SJSA1 (cell line): Measurements from ENCODE around the gene ANKRD24. TPM values are rescaled to one million over a fixed set of nuclear protein-coding genes. Genes with fewer than 3 reads are reported as not detected.
A peak's percentile ranks its signal among the peaks of the same experiment; 100 is the strongest.
"Not testable (repeated sequence)": the region's sequence is repeated elsewhere in the genome, so short reads cannot be mapped to it uniquely, and the experiment has no call there.

ENCODE experiments used
- DNase-seq, 2 experiments: peaks; one replicate each; pipeline ENCODE4 v3.0.0-alpha.2; 2015 to 2020; ENCODE audit warnings: low spot score in 2 of 2, low read depth in 1 of 2
- H3K27ac ChIP-seq: fragments of 250-450 bp; sonication (Bioruptor Pico); 2 replicates; pipeline ENCODE4 v1.5.1; 2020; ENCODE audit warnings: mild to moderate bottlenecking, moderate library complexity
- H3K27me3 ChIP-seq: fragments of 250-450 bp; sonication (Bioruptor Pico); replicated peaks from 2 replicates; pipeline ENCODE4 v1.5.1; 2020; ENCODE audit warnings: mild to moderate bottlenecking, moderate library complexity
- H3K36me3 ChIP-seq: fragments of 250-450 bp; sonication (Bioruptor Pico); 2 replicates; pipeline ENCODE4 v1.5.1; 2020; ENCODE audit warnings: mild to moderate bottlenecking
- H3K4me1 ChIP-seq: fragments of 250-450 bp; sonication (Bioruptor Pico); replicated peaks from 2 replicates; pipeline ENCODE4 v1.6.1; 2021; ENCODE audit warnings: mild to moderate bottlenecking
- H3K4me3 ChIP-seq: fragments of 250-450 bp; sonication (Bioruptor Pico); 2 replicates; pipeline ENCODE4 v1.5.1; 2020; ENCODE audit warnings: mild to moderate bottlenecking
- H3K9me3 ChIP-seq: fragments of 250-450 bp; sonication (Bioruptor Pico); replicated peaks from 2 replicates; pipeline ENCODE4 v1.5.1; 2020; ENCODE audit warnings: mild to moderate bottlenecking
- total RNA-seq: library from RNA; depleted of rRNA; stranded (reverse); fragments of >200 nt; shearing (Covaris generic); gene quantifications from 2 replicates; pipeline ENCODE4 v1.2.3, GENCODE V29; 2014

ANKRD24 gene
- total RNA-seq, 1 experiment from 2014 or later: 0.05 TPM

DNA sequence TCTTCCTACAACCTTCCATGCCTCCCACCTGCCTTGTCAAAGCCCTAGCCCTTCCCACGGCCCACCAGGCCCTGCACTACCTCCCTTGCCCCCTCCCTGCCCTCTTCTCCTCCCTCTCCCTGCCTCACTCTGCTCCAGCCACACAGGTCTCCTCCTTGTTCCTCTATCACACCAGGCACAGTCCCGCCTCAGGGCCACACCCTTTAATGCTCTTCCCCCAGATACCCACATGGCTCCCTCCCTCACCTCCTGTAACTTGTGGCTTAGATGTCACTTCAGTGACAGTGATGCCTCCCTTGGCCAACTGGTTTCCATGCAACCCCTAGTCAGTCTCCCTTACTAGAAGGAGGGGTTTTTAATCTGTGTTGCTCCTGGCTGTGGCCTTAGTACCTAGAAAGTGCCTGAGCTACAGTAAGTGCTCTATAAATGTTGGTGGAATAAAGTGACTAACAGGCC, 1.4 kb upstream of the ANKRD24 start:
- DNase-seq: no peak
- no peak overlapping the region; the same call in 1 of the 2 replicates for H3K4me3 ChIP-seq
- no peaks in the 10 kb centered on the region for H3K27me3 ChIP-seq
- H3K27ac ChIP-seq: no peak overlapping the region
- H3K36me3 ChIP-seq: peaks cover 30% of the 10 kb centered on the region
- no peaks in the 10 kb centered on the region for H3K9me3 ChIP-seq
- peaks cover 5% of the 10 kb centered on the region; the same call in 1 of the 2 replicates for H3K4me1 ChIP-seq

DNA sequence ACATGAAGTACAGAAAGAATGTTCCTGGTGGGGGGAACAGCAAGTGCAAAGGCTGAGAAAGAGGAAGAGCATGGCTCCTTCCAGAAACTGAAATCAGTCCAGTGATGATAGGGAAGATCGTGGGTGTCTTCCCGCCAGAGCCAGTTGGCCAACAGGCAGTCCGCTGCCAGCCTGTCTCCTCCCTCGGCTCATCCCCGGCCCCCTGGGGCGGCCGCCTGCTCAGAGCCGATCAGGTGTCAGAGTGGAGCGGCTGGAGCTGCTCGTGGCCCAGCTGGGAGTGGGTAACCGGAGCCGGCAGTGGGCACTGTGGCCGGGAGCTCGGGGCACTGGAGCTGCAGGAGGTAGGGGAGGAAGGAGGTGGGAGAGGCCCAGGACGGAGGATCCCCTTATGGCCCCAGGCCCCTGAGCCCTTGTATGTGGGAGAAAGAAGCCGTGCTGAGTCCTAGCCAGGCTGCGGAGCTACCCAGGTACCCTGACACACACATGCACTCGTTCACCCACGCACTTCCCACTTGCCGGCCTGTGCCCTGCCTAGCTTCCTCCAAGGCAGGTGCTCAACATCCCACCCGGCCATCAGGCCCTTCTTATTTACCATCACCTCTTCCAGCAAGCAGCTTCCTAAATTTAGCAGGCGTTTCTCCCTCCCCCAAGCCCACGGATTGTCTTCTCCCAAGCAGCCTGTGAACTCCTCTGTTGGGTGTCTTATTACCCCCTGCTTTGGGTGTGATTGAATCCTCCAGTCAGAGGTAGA, 1.7 kb downstream of the ANKRD24 start:
- Histone ChIP-seq H3K27ac (no peak overlapping the region), H3K9me3 (no peaks in the 10 kb centered on the region), H3K4me3 (no peak overlapping the region), H3K4me1 (peaks cover 5% of the 10 kb centered on the region; the same call in 1 of the 2 replicates), H3K27me3 (no peaks in the 10 kb centered on the region), H3K36me3 (peaks cover 17% of the 10 kb centered on the region)
- no peak for DNase-seq

DNA sequence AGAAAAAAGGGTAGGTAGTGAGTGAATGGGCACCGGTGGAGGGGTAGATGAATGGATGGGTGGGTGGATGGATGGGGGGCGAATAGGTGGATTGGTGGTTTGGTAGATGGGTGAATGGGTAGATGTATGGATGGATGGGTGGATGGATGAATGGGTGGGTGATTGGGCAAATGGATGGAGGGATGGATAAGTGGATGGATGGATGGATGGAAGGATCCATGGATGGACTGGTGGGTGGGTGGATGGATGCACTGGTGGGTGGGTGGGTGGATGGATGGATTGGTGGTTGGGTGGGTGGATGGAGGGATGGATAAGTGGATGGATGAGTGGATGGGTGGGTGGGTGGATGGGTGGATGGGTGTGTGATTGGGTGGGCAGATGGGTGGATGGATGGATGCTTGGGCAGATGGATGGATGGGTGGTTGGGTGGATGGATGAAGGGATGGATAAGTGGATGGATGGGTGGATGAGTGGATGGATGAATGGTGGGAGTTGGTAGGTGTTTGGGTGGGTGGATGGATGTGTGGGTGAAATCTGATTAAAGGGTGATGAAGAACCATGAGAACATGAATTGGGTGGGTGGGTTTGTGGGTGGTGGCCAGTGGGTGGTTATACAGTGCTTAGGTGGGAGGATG, 2.3 kb downstream of the ANKRD24 start:
- no peak for DNase-seq
- Histone ChIP-seq H3K36me3 (peaks cover 12% of the 10 kb centered on the region), H3K9me3 (no peaks in the 10 kb centered on the region), H3K4me1 (peaks cover 5% of the 10 kb centered on the region; the same call in 1 of the 2 replicates), H3K27ac (no peak overlapping the region), H3K4me3 (no peak overlapping the region), H3K27me3 (no peaks in the 10 kb centered on the region)

DNA sequence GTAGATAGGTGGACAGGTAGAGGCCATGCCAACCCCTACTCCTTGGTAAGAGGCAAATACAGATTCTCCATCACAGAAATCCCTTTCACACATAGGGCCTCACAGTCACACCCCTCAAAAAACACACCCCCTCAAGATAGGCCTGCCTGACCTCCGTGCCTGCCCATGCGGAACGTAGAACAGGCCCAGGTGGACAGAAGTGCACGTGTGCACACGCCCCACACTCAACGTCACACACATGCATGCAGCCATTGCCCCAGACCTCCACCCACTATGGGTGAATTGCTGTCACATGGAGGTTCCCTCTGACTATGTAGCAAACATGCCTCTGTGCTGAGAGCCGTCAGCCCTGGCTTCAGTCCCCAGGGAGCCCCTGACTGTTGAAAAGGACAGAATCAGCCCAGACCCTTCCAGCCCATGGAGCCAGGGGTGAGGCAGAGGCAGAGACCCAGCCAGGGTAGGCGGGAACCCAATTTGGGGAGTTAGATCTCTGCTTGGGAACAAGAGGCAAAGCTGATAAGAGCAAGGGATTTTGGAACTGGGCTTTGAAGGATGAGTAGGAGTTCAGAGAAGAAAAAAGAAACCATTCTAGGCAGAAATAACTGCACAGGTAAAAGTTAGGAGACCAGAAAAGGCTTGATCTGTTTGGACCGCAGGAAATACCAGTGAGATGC, 3.1 kb downstream of the ANKRD24 start:
- no peak overlapping the region for H3K27ac ChIP-seq
- no peaks in the 10 kb centered on the region for H3K27me3 ChIP-seq
- H3K4me3 ChIP-seq: no peak overlapping the region
- peaks cover 6% of the 10 kb centered on the region for H3K36me3 ChIP-seq
- peaks cover 5% of the 10 kb centered on the region; the same call in 1 of the 2 replicates for H3K4me1 ChIP-seq
- H3K9me3 ChIP-seq: no peaks in the 10 kb centered on the region
- DNase-seq: no peak

DNA sequence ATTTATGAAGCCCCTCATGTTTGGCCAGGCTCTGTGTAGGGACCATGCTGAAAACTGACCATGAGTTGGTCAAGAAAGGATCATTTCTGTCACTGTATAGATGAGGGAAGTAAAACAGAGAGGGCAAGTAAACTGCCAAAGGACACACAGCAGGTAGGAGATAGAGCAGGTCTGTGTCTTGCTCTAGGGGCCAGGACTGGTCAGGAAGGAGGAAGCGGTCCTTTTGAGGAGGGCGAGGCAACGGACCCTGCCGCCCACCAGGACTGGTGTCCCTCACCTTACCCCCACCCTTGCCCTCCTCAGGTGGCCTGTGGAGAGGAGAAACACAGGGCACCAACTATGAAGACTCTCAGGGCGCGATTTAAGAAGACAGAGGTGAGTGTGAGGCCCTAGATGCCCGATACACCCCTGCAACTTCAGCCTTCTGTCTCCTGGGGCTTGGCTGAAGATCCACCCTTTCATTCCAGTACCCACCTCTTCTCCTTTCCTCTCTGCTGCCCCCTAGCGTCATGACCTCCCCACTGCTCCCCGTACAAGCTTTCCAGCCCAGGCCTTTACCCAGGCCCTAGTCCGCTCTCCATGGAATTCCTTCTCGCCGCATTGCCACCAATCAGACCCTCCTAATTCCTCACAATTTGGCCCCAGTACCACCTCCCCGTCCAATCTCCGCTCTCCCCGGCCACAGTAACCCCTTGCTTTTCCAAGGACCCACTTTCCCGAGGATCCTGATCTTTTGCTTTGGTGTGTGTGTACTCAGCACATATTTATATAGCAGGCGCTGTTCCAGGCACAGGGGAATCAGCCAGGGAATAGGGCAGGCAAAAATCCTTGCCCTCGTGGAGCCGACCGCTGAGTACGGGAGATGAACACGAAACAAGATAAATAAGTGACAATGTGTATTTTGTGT, 3.9 kb downstream of the ANKRD24 start:
- H3K9me3 ChIP-seq: no peaks in the 10 kb centered on the region

DNA sequence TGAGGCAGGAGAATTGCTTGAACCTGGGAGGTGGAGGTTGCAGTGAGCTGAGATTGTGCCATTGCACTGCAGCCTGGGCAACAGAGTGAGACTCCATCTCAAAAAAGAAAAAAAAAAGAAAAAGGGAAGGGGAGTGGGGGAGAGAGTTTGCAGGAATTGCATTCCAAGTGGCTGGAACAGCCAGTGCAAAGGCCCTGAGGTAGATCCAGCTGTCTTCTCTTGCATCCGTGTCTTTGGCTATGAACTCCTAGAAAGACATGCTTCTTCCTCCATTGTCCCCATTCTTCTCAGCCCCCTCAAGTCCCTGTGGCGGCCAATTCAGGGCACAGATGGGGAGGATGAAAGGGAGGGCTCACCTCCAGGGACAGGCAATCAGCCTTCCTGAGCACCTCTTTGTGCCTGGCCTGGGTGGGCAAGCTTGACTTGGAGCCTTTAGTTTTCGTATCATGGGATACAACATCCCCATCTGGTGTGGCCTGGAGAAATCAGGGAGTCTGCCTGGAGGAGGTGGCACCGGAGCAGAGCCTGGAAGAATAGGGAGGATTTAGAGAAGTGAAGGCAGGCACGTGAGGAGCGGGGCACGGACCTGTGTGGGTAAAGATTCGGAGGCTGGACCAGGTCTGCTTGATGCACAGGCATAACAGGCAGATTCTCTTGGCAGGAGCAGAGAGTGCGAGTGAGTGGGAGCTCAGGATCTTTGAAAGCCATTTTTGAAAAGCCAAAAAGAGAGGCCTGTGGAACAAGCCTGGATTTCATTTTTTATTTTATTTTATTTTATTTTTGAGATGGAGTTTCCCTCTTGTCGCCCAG, 5.0 kb downstream of the ANKRD24 start:
- H3K36me3 ChIP-seq: no peaks in the 10 kb centered on the region
- no peak overlapping the region for H3K4me3 ChIP-seq
- H3K9me3 ChIP-seq: no peaks in the 10 kb centered on the region

More for the DNA sequence above, 3.9 kb downstream of the ANKRD24 start:
- peak; percentile 50 to 85 for DNase-seq
- Histone ChIP-seq H3K4me3 (no peak overlapping the region), H3K4me1 (peaks cover 5% of the 10 kb centered on the region; the same call in 1 of the 2 replicates), H3K27ac (no peak overlapping the region), H3K36me3 (no peaks in the 10 kb centered on the region), H3K27me3 (no peaks in the 10 kb centered on the region)

DNA sequence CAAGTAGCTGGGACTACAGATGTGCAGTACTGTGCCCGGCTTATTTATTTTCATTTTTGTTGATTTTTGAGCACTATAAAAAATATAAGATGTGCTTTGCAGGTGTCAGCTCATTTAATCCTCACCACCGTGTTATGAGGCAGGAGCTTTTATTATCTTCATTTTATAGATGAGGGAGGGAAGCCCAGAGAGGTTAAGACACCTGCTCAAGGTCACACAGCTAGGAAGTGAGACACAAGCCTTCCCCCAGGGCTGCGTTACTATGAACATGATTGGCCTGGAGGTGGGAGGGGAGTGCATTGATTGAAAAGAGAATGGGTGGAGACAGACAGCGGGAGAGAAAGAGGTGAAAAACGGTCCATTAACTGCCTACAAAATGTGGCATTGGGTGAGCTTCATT, 7.2 kb downstream of the ANKRD24 start:
- no peak for DNase-seq
- H3K27ac ChIP-seq: no peak overlapping the region
- no peak overlapping the region for H3K4me3 ChIP-seq
- no peaks in the 10 kb centered on the region for H3K36me3 ChIP-seq
- no peaks in the 10 kb centered on the region; the same call in 1 of the 2 replicates for H3K27me3 ChIP-seq
- H3K9me3 ChIP-seq: no peaks in the 10 kb centered on the region
- no peaks in the 10 kb centered on the region for H3K4me1 ChIP-seq

More for the DNA sequence above, 5.0 kb downstream of the ANKRD24 start:
- no peak for DNase-seq
- Histone ChIP-seq H3K27me3 (no peaks in the 10 kb centered on the region), H3K4me1 (peaks cover 5% of the 10 kb centered on the region; the same call in 1 of the 2 replicates), H3K27ac (no peak overlapping the region)

DNA sequence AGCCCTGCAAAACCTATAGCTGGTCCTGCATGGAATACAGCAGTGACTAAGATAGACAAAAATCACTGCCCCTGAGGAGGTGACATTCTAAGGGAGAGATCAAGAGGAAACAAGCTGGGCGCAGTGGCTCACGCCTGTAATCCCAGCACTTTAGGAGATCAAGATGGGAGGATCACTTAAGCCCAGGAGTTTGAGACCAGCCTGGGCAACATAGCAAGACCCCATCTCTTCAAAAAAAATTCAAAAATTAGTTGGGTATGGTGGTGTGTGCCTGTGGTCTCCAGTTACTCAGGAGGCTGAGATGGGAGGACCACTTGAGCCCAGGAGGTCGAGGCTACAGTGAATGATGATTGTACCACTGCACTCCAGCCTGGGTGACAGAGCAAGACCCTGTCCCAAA, 10.0 kb downstream of the ANKRD24 start:
- not testable (repeated sequence) for H3K36me3 ChIP-seq, DNase-seq, H3K4me1 ChIP-seq, H3K27ac ChIP-seq, H3K4me3 ChIP-seq, H3K9me3 ChIP-seq
- peaks cover 17% of the 10 kb centered on the region for H3K27me3 ChIP-seq

DNA sequence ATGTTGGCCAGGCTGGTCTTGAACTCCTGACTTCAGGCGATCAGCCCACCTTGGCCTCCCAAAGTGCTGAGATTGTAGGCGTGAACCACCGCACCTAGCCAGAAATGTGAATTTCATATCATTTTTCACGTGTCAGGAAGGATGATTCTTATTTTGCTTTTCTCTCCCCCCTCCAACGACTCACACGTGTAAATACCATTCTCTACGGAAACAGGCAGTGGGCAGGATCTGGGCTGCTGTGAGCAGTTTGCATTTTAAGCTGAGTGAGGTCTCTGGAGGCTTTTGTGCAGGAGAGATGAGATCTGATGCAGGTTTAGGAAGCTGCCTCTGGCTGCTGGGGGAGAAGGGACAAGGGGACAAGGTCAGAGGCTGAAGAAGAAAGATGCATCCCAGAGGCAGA, 11.9 kb downstream of the ANKRD24 start:
- Histone ChIP-seq H3K36me3 (no peaks in the 10 kb centered on the region), H3K27me3 (peaks cover 31% of the 10 kb centered on the region), H3K4me3 (no peak overlapping the region), H3K27ac (no peak overlapping the region), H3K4me1 (no peaks in the 10 kb centered on the region), H3K9me3 (peaks cover 5% of the 10 kb centered on the region; the same call in 1 of the 2 replicates)
- no peak for DNase-seq

DNA sequence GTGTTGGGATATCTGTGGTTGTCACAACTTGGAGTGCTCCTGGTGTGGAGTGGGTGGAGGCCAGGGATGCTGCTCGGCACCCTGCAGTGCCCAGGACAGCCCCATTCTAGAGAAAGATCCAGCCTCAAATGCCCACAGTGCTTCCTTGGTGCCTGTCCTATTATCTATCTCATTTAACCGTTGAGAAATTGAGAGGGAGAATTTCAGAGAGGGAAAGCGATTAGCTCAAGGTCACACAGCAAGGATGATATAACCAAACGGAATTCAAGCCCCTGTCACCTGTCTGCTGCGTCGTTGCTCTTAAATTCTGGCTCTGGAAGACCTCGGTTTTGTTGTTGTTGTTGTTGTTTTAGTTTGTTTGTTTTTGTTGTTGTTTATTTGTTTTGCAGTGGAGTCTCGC, 13.5 kb downstream of the ANKRD24 start:
- DNase-seq: no peak
- Histone ChIP-seq H3K4me3 (no peak overlapping the region), H3K9me3 (peaks cover 5% of the 10 kb centered on the region; the same call in 1 of the 2 replicates), H3K36me3 (no peaks in the 10 kb centered on the region), H3K4me1 (no peaks in the 10 kb centered on the region), H3K27ac (no peak overlapping the region), H3K27me3 (peaks cover 42% of the 10 kb centered on the region)

DNA sequence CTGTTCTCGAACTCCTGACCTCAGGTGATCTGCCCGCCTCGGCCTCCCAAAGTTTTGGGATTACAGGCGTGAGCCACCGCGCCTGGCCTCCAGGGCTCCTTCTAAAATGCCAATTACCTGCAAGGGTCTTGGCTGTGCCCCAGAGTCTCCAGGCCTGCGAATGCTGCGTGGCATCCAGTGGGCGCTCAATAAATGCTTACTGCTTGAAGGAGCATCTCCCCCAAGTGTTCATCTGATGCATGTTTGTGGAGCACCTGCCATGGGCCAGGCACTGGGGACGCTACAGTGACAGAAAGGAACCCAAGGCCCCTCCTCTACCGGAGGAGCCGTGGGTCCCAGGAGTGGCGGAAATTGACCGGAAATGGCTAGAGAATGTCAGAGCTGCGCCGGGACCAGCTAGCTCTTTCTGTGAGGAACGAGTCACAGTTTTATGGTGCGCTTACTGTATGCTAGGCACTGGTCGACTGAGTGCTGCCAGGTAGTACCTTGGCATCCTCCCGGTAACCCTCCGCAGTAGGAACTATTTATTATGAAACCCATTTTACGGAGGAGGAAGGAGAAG, 14.2 kb downstream of the ANKRD24 start:
- DNase-seq: no peak
- no peak overlapping the region for H3K4me3 ChIP-seq
- H3K27me3 ChIP-seq: peaks cover 48% of the 10 kb centered on the region
- H3K9me3 ChIP-seq: peaks cover 5% of the 10 kb centered on the region; the same call in 1 of the 2 replicates
- no peak overlapping the region for H3K27ac ChIP-seq
- no peaks in the 10 kb centered on the region for H3K36me3 ChIP-seq
- no peaks in the 10 kb centered on the region for H3K4me1 ChIP-seq

DNA sequence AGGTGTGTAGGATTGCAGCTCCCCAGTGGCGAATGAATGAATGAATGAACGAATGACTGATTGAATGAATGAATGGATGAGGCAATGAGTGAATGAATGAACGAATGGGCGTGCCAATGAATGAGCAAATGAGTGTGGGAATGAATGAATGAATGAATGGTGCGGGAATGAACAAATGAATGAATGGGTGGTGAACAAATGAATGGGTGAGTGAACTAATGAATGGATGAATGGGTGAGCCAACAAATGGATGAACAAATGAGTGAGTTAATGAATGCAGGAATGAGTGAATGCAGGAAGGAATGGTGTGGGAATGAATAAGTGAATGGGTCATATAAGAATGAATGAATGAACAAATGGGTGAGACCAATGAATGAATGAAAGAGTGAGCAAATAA, 14.7 kb downstream of the ANKRD24 start:
- no peak for DNase-seq
- H3K27me3 ChIP-seq: peaks cover 51% of the 10 kb centered on the region

More for the DNA sequence above, 14.7 kb downstream of the ANKRD24 start:
- Histone ChIP-seq H3K4me3 (no peak overlapping the region), H3K4me1 (no peaks in the 10 kb centered on the region), H3K9me3 (peaks cover 5% of the 10 kb centered on the region; the same call in 1 of the 2 replicates), H3K36me3 (no peaks in the 10 kb centered on the region), H3K27ac (no peak overlapping the region)
